Measurements from ENCODE around the gene RAPGEF3. TPM values are rescaled to one million over a fixed set of nuclear protein-coding genes. Genes with fewer than 3 reads are reported as not detected.

The RAPGEF3 gene
- total and polyA plus RNA-seq, 2 donors from 2014 or later = 84.3 to 179 TPM

DNA sequence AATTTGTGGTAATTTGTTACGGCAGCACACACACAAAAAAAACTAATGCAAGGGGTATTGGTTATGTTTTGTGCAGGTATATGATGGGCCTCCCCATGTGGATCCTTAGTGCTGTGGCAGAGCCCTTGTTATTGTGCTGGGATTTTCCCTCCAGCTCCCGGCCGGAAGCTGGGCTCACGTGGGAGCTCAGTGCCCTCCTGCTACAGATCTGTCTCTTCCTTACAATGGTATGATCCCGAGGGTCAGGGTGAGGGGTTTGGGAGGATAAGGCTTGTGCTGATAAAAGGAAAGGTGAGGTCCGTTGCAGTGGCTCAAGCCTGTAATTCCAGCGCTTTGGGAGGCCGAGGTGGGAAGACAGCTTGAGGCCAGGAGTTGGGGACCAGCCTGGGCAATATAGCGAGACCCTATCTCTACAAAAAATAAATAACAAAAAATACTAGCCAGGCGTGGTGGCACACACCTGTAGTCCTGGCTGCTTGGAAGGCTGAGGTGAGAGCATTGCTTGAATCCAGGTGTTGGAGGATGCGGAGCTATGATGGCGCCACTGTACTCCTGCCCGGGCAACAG lies 13.5 kb upstream of the RAPGEF3 start:
- H3K9me3 ChIP-seq (ENCODE audit: control insufficient read depth in 2 of 3, insufficient read depth in 1 of 3, low read length in 3 of 3) = no peaks in the 10 kb centered on the region
- no peaks in the 10 kb centered on the region for H3K27me3 ChIP-seq (ENCODE audit: control insufficient read depth, insufficient read depth, low read length)
- peak overlapping the region in 1 of 3 donors; percentile 14 for H3K4me3 ChIP-seq (ENCODE audit: low read length in 3 of 3)
- no peak for FAIRE-seq
- TF ChIP-seq, protein P1, sequence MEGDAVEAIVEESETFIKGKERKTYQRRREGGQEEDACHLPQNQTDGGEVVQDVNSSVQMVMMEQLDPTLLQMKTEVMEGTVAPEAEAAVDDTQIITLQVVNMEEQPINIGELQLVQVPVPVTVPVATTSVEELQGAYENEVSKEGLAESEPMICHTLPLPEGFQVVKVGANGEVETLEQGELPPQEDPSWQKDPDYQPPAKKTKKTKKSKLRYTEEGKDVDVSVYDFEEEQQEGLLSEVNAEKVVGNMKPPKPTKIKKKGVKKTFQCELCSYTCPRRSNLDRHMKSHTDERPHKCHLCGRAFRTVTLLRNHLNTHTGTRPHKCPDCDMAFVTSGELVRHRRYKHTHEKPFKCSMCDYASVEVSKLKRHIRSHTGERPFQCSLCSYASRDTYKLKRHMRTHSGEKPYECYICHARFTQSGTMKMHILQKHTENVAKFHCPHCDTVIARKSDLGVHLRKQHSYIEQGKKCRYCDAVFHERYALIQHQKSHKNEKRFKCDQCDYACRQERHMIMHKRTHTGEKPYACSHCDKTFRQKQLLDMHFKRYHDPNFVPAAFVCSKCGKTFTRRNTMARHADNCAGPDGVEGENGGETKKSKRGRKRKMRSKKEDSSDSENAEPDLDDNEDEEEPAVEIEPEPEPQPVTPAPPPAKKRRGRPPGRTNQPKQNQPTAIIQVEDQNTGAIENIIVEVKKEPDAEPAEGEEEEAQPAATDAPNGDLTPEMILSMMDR (IDR thresholded peaks at IDR 0.05; ENCODE audit: borderline replicate concordance, extremely low read depth, insufficient read depth) = no peak
- intact Hi-C loops (cut with DNase I) = no loop called here
- peak overlapping the region in 1 of 3 donors; percentile 49 for H3K9ac ChIP-seq (ENCODE audit: low read length in 3 of 3)
- DNase-seq = peak in 1 of 5 donors; percentile 41
- H3K4me1 ChIP-seq (ENCODE audit: control insufficient read depth in 2 of 3, insufficient read depth in 2 of 3, low read depth in 1 of 3, low read length in 3 of 3) = peaks cover 0 to 35% (median 14%) of the 10 kb centered on the region in 3 donors
- H3K27ac ChIP-seq (ENCODE audit: low read depth in 2 of 2, low read length in 2 of 2) = no peak overlapping the region
- H3K36me3 ChIP-seq (ENCODE audit: control insufficient read depth in 2 of 3, insufficient read depth in 3 of 3, low read length in 3 of 3) = no peaks in the 10 kb centered on the region

- FAIRE-seq (no peak), DNase-seq (peak in 1 of 5 donors; percentile 29)
- Histone ChIP-seq H3K36me3 (ENCODE audit: control insufficient read depth in 2 of 3, insufficient read depth in 3 of 3, low read length in 3 of 3) (no peaks in the 10 kb centered on the region), H3K27ac (ENCODE audit: low read depth in 2 of 2, low read length in 2 of 2) (no peak overlapping the region), H3K4me1 (ENCODE audit: control insufficient read depth in 2 of 3, insufficient read depth in 2 of 3, low read depth in 1 of 3, low read length in 3 of 3) (peaks cover 0 to 26% (median 16%) of the 10 kb centered on the region in 3 donors), H3K4me3 (ENCODE audit: low read length in 3 of 3) (no peak overlapping the region), H3K9me3 (ENCODE audit: control insufficient read depth in 2 of 3, insufficient read depth in 1 of 3, low read length in 3 of 3) (no peaks in the 10 kb centered on the region), H3K9ac (ENCODE audit: low read length in 3 of 3) (no peak overlapping the region), H3K27me3 (ENCODE audit: control insufficient read depth, insufficient read depth, low read length) (no peaks in the 10 kb centered on the region)
- intact Hi-C loops (cut with DNase I) = no loop called here
- TF ChIP-seq, protein P1 (IDR thresholded peaks at IDR 0.05; ENCODE audit: borderline replicate concordance, extremely low read depth, insufficient read depth) = no peak
These were observed 12.6 kb upstream of the RAPGEF3 start for GRCh38 chr12:47771304-47771703.

GRCh38 chr12:47770086-47770726 lies 11.5 kb upstream of the RAPGEF3 start:
- peak overlapping the region in 1 of 2 donors; percentile 14 for H3K27ac ChIP-seq (ENCODE audit: low read depth in 2 of 2, low read length in 2 of 2)

More at GRCh38 chr12:47770086-47770726, 11.5 kb upstream of the RAPGEF3 start:
- Histone ChIP-seq H3K36me3 (ENCODE audit: control insufficient read depth in 2 of 3, insufficient read depth in 3 of 3, low read length in 3 of 3) (no peaks in the 10 kb centered on the region), H3K4me1 (ENCODE audit: control insufficient read depth in 2 of 3, insufficient read depth in 2 of 3, low read depth in 1 of 3, low read length in 3 of 3) (peaks cover 0 to 22% (median 8%) of the 10 kb centered on the region in 3 donors), H3K4me3 (ENCODE audit: low read length in 3 of 3) (no peak overlapping the region), H3K27me3 (ENCODE audit: control insufficient read depth, insufficient read depth, low read length) (no peaks in the 10 kb centered on the region), H3K9me3 (ENCODE audit: control insufficient read depth in 2 of 3, insufficient read depth in 1 of 3, low read length in 3 of 3) (no peaks in the 10 kb centered on the region), H3K9ac (ENCODE audit: low read length in 3 of 3) (no peak overlapping the region)
- intact Hi-C loops (cut with DNase I) = no loop called here
- no peak for FAIRE-seq
- TF ChIP-seq, protein P1 (IDR thresholded peaks at IDR 0.05; ENCODE audit: borderline replicate concordance, extremely low read depth, insufficient read depth) = no peak
- no peak for DNase-seq

All from kidney (tissue), 14 donors.